22Rv1 (cell line): ENCODE results near the gene MAN1B1.

Experiments
- H3K27ac ChIP-seq: fragments of 450-650 bp; 2 replicates; pipeline ENCODE4 v1.5.1; 2017
- CTCF ChIP-seq: fragments of 450-650 bp; IDR thresholded peaks from 2 replicates; pipeline ENCODE4 v1.5.1; 2017; ENCODE audit warnings: mild to moderate bottlenecking
- ZFX ChIP-seq: fragments of 450-650 bp; IDR thresholded peaks from 2 replicates; pipeline ENCODE4 v1.6.1; 2017; ENCODE audit warnings: antibody characterized with exemption, borderline replicate concordance

MAN1B1 gene

GRCh38 chr9:137067860-137068538, 18.8 kb upstream of the MAN1B1 start:
- TF ChIP-seq CTCF = peak; percentile 89
- no peak for TF ChIP-seq ZFX
- peak overlapping the region; percentile 86 for H3K27ac ChIP-seq

GRCh38 chr9:137068539-137069507, 18.0 kb upstream of the MAN1B1 start:
- TF ChIP-seq ZFX (no peak), CTCF (no peak)
- peak overlapping the region; percentile 86 for H3K27ac ChIP-seq

GRCh38 chr9:137069508-137070091, 17.2 kb upstream of the MAN1B1 start:
- H3K27ac ChIP-seq = peak overlapping the region; percentile 86

GRCh38 chr9:137070201-137070905, 16.4 kb upstream of the MAN1B1 start, which contains the start of gene SAPCD2:
SAPCD2 (minus strand) TSS chr9:137070557; CDS start chr9:137070460, 97 bp downstream.
- TF ChIP-seq ZFX (no peak), CTCF (no peak)
- H3K27ac ChIP-seq = peak within 1 kb of the TSS; percentile 86

More at GRCh38 chr9:137069508-137070091, 17.2 kb upstream of the MAN1B1 start:
- TF ChIP-seq ZFX (no peak), CTCF (peak; percentile 19; the same call in 1 of the 2 replicates)

GRCh38 chr9:137070906-137071275, 15.9 kb upstream of the MAN1B1 start:
- no peak for TF ChIP-seq ZFX
- no peak for TF ChIP-seq CTCF
- H3K27ac ChIP-seq = peak overlapping the region; percentile 86

- no peak for TF ChIP-seq CTCF
- no peak for TF ChIP-seq ZFX
- peak overlapping the region; percentile 86 for H3K27ac ChIP-seq
Observed at GRCh38 chr9:137071282-137071681, 15.5 kb upstream of the MAN1B1 start.
